ENCODE measurements around the gene RGL4.

- no peak for TF ChIP-seq POLR2A (IDR thresholded peaks at IDR 0.05)
- no peak for TF ChIP-seq CTCF (IDR thresholded peaks at IDR 0.05)
Observed at GRCh38 chr22:23712256-23712655, 21.4 kb downstream of the RGL4 start.
